Activated CD8-positive, alpha-beta T cell treated with anti-CD3 and anti-CD28 coated beads for 36 hours (primary cell): ENCODE data around the gene CAPN2. TPM values are rescaled to one million over a fixed set of nuclear protein-coding genes. Genes with fewer than 3 reads are reported as not detected.

Experiments used
- ATAC-seq: fragments of 200-7000 bp; cut with Tn5 transposase; one replicate; pipeline ENCODE4 v1.10.0; 2021; ENCODE audit warnings: mild to moderate bottlenecking, moderate library complexity
- CTCF ChIA-PET: fragments of 350-600 bp; sonication (Branson Sonifier 250); formaldehyde crosslinking; loops from one replicate; lab custom pipeline; 2021; ENCODE audit warnings: antibody characterized with exemption; lab: Charles Lee
- POLR2A ChIA-PET: fragments of 350-600 bp; sonication (Branson Sonifier 250); formaldehyde crosslinking; loops from one replicate; lab custom pipeline; 2021; ENCODE audit warnings: antibody characterized with exemption; lab: Charles Lee
- DNase-seq: peaks from one replicate; pipeline ENCODE4 v3.0.0-alpha.2; 2020
- H3K27ac Mint-ChIP-seq: one replicate; pipeline ENCODE4 v1.8.0; 2021; ENCODE audit warnings: mild to moderate bottlenecking, mixed read lengths
- H3K27me3 Mint-ChIP-seq: one replicate; pipeline ENCODE4 v1.8.0; 2021; ENCODE audit warnings: mixed read lengths
- H3K36me3 Mint-ChIP-seq: one replicate; pipeline ENCODE4 v1.8.0; 2021; ENCODE audit warnings: low read depth, mixed read lengths
- H3K4me1 Mint-ChIP-seq: one replicate; pipeline ENCODE4 v1.8.0; 2021; ENCODE audit warnings: low read depth, mixed read lengths
- H3K4me3 Mint-ChIP-seq: one replicate; pipeline ENCODE4 v1.8.0; 2021; ENCODE audit warnings: mild to moderate bottlenecking, moderate library complexity, mixed read lengths
- H3K9me3 Mint-ChIP-seq: one replicate; pipeline ENCODE4 v1.8.0; 2021; ENCODE audit warnings: mixed read lengths
- intact Hi-C: fragments of 100-400 bp; cut with micrococcal nuclease; formaldehyde crosslinking; loops from one replicate; pipeline ENCODE4 v1.10.0; 2022
- total RNA-seq, 2 experiments: library from RNA; stranded (reverse); gene quantifications; one replicate each; pipeline ENCODE4 v1.2.3, GENCODE V29; 2021
- TF ChIP-seq, protein P1 (sequence below): fragments of 200-600 bp; IDR thresholded peaks from one replicate; pipeline ENCODE4 v1.8.0; 2022; ENCODE audit warnings: antibody characterized with exemption, mild to moderate bottlenecking

Gene CAPN2
- total RNA-seq, 2 experiments from 2014 or later = 31.5 to 33.6 TPM

DNA sequence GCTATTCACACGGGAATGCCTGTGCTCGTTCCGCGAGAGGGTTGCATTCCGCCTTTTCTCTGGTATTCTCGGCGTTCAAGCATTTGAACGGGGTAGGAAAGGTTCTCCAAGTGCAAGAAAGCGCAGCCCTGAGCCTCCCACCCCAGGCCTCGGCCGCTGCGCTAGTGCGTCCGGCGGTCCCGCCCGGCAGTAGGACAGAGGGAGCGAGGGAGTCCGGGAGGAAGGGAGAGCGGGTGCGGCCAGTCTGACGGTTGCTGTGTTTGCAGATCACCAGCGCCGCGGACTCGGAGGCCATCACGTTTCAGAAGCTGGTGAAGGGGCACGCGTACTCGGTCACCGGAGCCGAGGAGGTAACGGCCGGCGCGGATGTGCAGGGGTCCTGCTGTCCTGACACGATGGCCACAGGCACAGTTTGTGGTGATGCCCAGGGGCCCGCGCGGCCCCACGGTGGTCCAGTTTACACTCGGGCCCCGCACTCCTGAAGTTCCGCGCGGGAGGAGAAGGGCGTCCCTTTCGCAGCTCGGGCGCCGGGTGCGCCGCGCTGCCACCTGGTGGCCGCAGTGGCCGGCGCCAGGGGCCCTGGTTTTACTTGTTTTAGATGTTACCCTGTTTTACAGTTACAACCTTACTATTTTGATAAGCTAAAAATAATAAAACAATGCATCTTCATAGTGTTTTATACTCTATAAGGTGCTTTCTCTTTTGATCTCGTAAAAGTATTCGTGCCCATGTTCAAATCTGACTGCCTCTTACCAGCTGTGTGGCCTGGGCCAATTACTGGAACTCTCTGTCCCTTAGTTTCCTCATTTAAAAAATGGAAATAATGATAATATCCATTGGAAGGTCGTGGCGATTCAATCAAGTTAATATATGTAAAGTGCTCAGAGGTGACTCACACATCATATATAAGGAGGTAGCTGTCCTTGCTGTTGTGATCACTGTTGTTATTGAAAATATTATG is 36.7 kb downstream of the CAPN2 start:
- H3K27me3 Mint-ChIP-seq = no peaks in the 10 kb centered on the region
- H3K4me3 Mint-ChIP-seq = peak overlapping the region; percentile 58
- ATAC-seq (peak; percentile 85), DNase-seq (peak; percentile 70)
- H3K36me3 Mint-ChIP-seq = peaks cover 13% of the 10 kb centered on the region
- intact Hi-C loops = loop anchor here (5.0 kb wide), 1 partner anchor 37 kb away; the partner anchor contains the start of gene CAPN2
- CTCF ChIA-PET = interaction anchor here (0.7 to 7.7 kb wide), 45 partner anchors 8 to 1022 kb away, joined by 3 to 95 read pairs (median 6); partner anchors contain the start of gene CAPN2
- TF ChIP-seq, protein P1, sequence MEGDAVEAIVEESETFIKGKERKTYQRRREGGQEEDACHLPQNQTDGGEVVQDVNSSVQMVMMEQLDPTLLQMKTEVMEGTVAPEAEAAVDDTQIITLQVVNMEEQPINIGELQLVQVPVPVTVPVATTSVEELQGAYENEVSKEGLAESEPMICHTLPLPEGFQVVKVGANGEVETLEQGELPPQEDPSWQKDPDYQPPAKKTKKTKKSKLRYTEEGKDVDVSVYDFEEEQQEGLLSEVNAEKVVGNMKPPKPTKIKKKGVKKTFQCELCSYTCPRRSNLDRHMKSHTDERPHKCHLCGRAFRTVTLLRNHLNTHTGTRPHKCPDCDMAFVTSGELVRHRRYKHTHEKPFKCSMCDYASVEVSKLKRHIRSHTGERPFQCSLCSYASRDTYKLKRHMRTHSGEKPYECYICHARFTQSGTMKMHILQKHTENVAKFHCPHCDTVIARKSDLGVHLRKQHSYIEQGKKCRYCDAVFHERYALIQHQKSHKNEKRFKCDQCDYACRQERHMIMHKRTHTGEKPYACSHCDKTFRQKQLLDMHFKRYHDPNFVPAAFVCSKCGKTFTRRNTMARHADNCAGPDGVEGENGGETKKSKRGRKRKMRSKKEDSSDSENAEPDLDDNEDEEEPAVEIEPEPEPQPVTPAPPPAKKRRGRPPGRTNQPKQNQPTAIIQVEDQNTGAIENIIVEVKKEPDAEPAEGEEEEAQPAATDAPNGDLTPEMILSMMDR = peak; percentile 99
- H3K4me1 Mint-ChIP-seq = peaks cover 9% of the 10 kb centered on the region
- POLR2A ChIA-PET = interaction anchor here (1.0 to 2.1 kb wide), 5 partner anchors 36 to 97 kb away, joined by 3 to 10 read pairs (median 4); partner anchors contain the start of gene CAPN2
- no peaks in the 10 kb centered on the region for H3K9me3 Mint-ChIP-seq
- no peak overlapping the region for H3K27ac Mint-ChIP-seq

GRCh38 chr1:223750730-223751570 is 38.6 kb downstream of the CAPN2 start:
- POLR2A ChIA-PET = no interaction called here
- CTCF ChIA-PET = interaction anchor here (0.5 to 7.7 kb wide), 9 partner anchors 8 to 194 kb away, joined by 3 to 95 read pairs (median 12); no protein-coding TSS in a partner anchor
- peaks cover 12% of the 10 kb centered on the region for H3K36me3 Mint-ChIP-seq

GRCh38 chr1:223751696-223752095 is 39.4 kb downstream of the CAPN2 start:
- POLR2A ChIA-PET = no interaction called here
- Mint-ChIP-seq H3K4me3 (no peak overlapping the region), H3K27ac (no peak overlapping the region), H3K9me3 (no peaks in the 10 kb centered on the region), H3K27me3 (no peaks in the 10 kb centered on the region), H3K36me3 (peaks cover 12% of the 10 kb centered on the region), H3K4me1 (peaks cover 9% of the 10 kb centered on the region)
- ATAC-seq (no peak), DNase-seq (no peak)
- TF ChIP-seq, protein P1 = no peak
- CTCF ChIA-PET = interaction anchor here (0.5 to 5.3 kb wide), 5 partner anchors 8 to 195 kb away, joined by 3 to 71 read pairs (median 12); no protein-coding TSS in a partner anchor
- intact Hi-C loops = no loop called here

More at GRCh38 chr1:223750730-223751570, 38.6 kb downstream of the CAPN2 start:
- DNase-seq (no peak), ATAC-seq (no peak)
- Mint-ChIP-seq H3K4me1 (peaks cover 9% of the 10 kb centered on the region), H3K4me3 (no peak overlapping the region), H3K9me3 (no peaks in the 10 kb centered on the region), H3K27ac (no peak overlapping the region), H3K27me3 (no peaks in the 10 kb centered on the region)
- TF ChIP-seq, protein P1 = no peak
- intact Hi-C loops = no loop called here

GRCh38 chr1:223752721-223753515 is 40.6 kb downstream of the CAPN2 start:
- DNase-seq = no peak
- ChIA-PET POLR2A (no interaction called here), CTCF (interaction anchor here (0.7 to 5.3 kb wide), 5 partner anchors 8 to 60 kb away, joined by 3 to 71 read pairs (median 3); no protein-coding TSS in a partner anchor)
- Mint-ChIP-seq H3K27ac (no peak overlapping the region), H3K4me3 (no peak overlapping the region), H3K27me3 (no peaks in the 10 kb centered on the region), H3K4me1 (peaks cover 3% of the 10 kb centered on the region), H3K9me3 (no peaks in the 10 kb centered on the region), H3K36me3 (peaks cover 13% of the 10 kb centered on the region)
- ATAC-seq = no peak
- intact Hi-C loops = no loop called here
- TF ChIP-seq, protein P1 = no peak
